B cell (primary cell): ENCODE measurements around the gene P2RX6.

Experiments
- CTCF ChIP-seq: fragments of 200-600 bp; IDR thresholded peaks from one replicate; pipeline ENCODE4 v1.8.0; 2022; ENCODE audit warnings: antibody characterized with exemption, mild to moderate bottlenecking
- EZH2 ChIP-seq: IDR thresholded peaks from 2 replicates; pipeline ENCODE4 v1.6.1; 2012; ENCODE audit warnings: borderline replicate concordance, low read depth, mild to moderate bottlenecking, moderate library complexity, low read length; ENCODE audit not compliant: insufficient read depth, poor library complexity, severe bottlenecking

DNA sequence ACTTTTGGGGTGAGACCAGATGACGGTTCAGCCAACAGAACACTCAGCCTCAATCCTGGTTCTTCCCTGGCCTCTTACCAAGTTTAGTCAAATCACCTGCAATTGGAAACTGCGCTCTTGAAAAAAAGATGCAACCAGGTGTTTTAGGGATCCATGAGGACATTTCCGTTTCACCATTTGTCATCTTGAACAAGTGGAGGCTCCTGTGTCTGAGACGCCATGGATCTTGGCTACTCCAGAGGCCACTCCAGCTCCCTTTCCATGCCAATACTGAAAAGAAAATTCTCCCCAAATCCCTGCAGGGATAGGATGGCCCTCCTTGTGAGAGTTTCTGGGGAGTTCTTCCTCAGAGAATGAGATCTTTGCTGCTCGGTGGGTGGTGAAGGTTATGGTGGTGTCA, 58.5 kb downstream of the P2RX6 start:
- no peak for TF ChIP-seq CTCF
- no peak for TF ChIP-seq EZH2
